HepG2 (cell line): ENCODE results near the gene FBXW12. TPM values are rescaled to one million over a fixed set of nuclear protein-coding genes. Genes with fewer than 3 reads are reported as not detected.

Source experiments
- AKAP8 ChIP-seq: sonication (generic); formaldehyde crosslinking; IDR thresholded peaks from 2 replicates; pipeline ENCODE4 v1.5.1; 2020; ENCODE audit warnings: mild to moderate bottlenecking, missing genetic modification reagents
- DR1 ChIP-seq: sonication (generic); formaldehyde crosslinking; IDR thresholded peaks from 2 replicates; pipeline ENCODE4 v1.8.0; 2021; ENCODE audit warnings: mild to moderate bottlenecking, missing genetic modification reagents, inconsistent platforms
- EZH2 ChIP-seq: conservative IDR thresholded peaks from 2 replicates; pipeline ENCODE4 v1.6.1; 2012; ENCODE audit warnings: mild to moderate bottlenecking, low read depth, low read length, moderate library complexity
- MAFK ChIP-seq, 2 experiments: IDR thresholded peaks in 1 of 2; conservative IDR thresholded peaks in 1 of 2; 2 replicates each; pipeline ENCODE4 v1.6.1; 2011; ENCODE audit warnings: improper control_type of control experiment in 2 of 2, low read length in 2 of 2
- PITX1 ChIP-seq: sonication (generic); formaldehyde crosslinking; IDR thresholded peaks from 2 replicates; pipeline ENCODE4 v1.5.1; 2020; ENCODE audit warnings: mild to moderate bottlenecking, missing genetic modification reagents
- PLRG1 ChIP-seq: fragments of 450-650 bp; conservative IDR thresholded peaks from 2 replicates; pipeline ENCODE4 v1.6.1; 2016
- POGZ ChIP-seq: sonication (generic); formaldehyde crosslinking; IDR thresholded peaks from 2 replicates; pipeline ENCODE4 v1.4.0; 2020; ENCODE audit warnings: mild to moderate bottlenecking, missing genetic modification reagents
- TARDBP ChIP-seq: sonication (generic); formaldehyde crosslinking; IDR thresholded peaks from 2 replicates; pipeline ENCODE4 v1.8.0; 2022; ENCODE audit warnings: mild to moderate bottlenecking, missing genetic modification reagents
- ZBTB39 ChIP-seq: sonication (generic); formaldehyde crosslinking; IDR thresholded peaks from 2 replicates; pipeline ENCODE4 v1.5.0; 2020; ENCODE audit warnings: missing genetic modification reagents
- ZBTB40 ChIP-seq, 2 experiments: fragments of 450-650 bp in 1 of 2; sonication (generic) in 1 of 2; formaldehyde crosslinking in 1 of 2; IDR thresholded peaks; 2 replicates each; pipeline versions ENCODE4 v1.6.1 to v1.8.0; 2016 to 2022; ENCODE audit warnings: antibody characterized with exemption in 1 of 2, mild to moderate bottlenecking in 1 of 2, missing genetic modification reagents in 1 of 2
- ZNF501 ChIP-seq: sonication (generic); formaldehyde crosslinking; IDR thresholded peaks from 2 replicates; pipeline ENCODE4 v1.5.1; 2020; ENCODE audit warnings: mild to moderate bottlenecking, moderate library complexity, missing genetic modification reagents
- ZNF570 ChIP-seq: sonication (generic); formaldehyde crosslinking; IDR thresholded peaks from 2 replicates; pipeline ENCODE4 v1.4.0; 2020; ENCODE audit warnings: mild to moderate bottlenecking, missing genetic modification reagents, borderline replicate concordance
- ZNF614 ChIP-seq: IDR thresholded peaks from 2 replicates; pipeline ENCODE4 v1.6.1; 2018; ENCODE audit warnings: missing biosample characterization, missing genetic modification reagents, inconsistent platforms, borderline replicate concordance
- ZNF75D ChIP-seq: sonication (generic); formaldehyde crosslinking; IDR thresholded peaks from 2 replicates; pipeline ENCODE4 v1.8.1; 2023; ENCODE audit warnings: missing genetic modification reagents, mild to moderate bottlenecking, borderline replicate concordance
- polyA plus RNA-seq, 8 experiments: library from polyadenylated mRNA; depleted of rRNA in 3 of 8; stranded (reverse) in 7 of 8; unstranded in 1 of 8; fragments of >200 nt; fragmentation: Illumina TruSeq in 4 of 8; extraction: Trizol in 4 of 8; gene quantifications; 2 replicates each; pipeline versions ENCODE4 v1.2.1 to v1.2.3, GENCODE V29; 2011 to 2016; ENCODE audit warnings: low read depth in 4 of 8, missing spikeins in 1 of 8, mixed read lengths in 1 of 8; ENCODE audit not compliant: insufficient read depth in 1 of 8
- total RNA-seq, 5 experiments: library from RNA; depleted of rRNA; stranded (reverse); fragments of >200 nt; fragmentation: Illumina TruSeq; extraction: Trizol; gene quantifications; 2 replicates each; pipeline ENCODE4 v1.2.3, GENCODE V29; 2016; ENCODE audit warnings: low read depth in 1 of 5
- TF ChIP-seq, protein P1 (sequence below): sonication (generic); formaldehyde crosslinking; IDR thresholded peaks from 2 replicates; pipeline ENCODE4 v1.4.0; 2020; ENCODE audit warnings: missing genetic modification reagents

Gene FBXW12
- total and polyA plus RNA-seq, 2 of the 13 experiments (the other 11 are each of a cell fraction or from before 2014, with no cell fraction given), result not detected

- no peak for TF ChIP-seq AKAP8
- TF ChIP-seq ZBTB39 (CRISPR knock-in tag), result no peak
- no peak for TF ChIP-seq TARDBP (CRISPR knock-in tag)
- no peak for TF ChIP-seq MAFK (conservative IDR thresholded peaks at IDR 0.05 in 1 of 2, IDR thresholded peaks at IDR 0.05 in 1 of 2; ENCODE audit: low read length in 2 of 2)
- peak; percentile 89 for TF ChIP-seq ZNF501 (CRISPR knock-in tag)
- TF ChIP-seq PLRG1, result no peak
- no peak for TF ChIP-seq DR1 (CRISPR knock-in tag)
- TF ChIP-seq PITX1 (CRISPR knock-in tag), result peak; percentile 75; the same call in 1 of the 2 replicates
- TF ChIP-seq POGZ (CRISPR knock-in tag), result 0 out of 2 replicates have a peak, but pooled peaks have one; percentile 51
- TF ChIP-seq ZNF75D, result no peak
- TF ChIP-seq ZBTB40 (IDR thresholded peaks at IDR 0.05), result no peak
- TF ChIP-seq ZBTB40 (CRISPR knock-in tag; IDR thresholded peaks at IDR 0.05), result no peak
- TF ChIP-seq EZH2, result no peak
- no peak for TF ChIP-seq ZNF570 (CRISPR knock-in tag)
- TF ChIP-seq, protein P1, sequence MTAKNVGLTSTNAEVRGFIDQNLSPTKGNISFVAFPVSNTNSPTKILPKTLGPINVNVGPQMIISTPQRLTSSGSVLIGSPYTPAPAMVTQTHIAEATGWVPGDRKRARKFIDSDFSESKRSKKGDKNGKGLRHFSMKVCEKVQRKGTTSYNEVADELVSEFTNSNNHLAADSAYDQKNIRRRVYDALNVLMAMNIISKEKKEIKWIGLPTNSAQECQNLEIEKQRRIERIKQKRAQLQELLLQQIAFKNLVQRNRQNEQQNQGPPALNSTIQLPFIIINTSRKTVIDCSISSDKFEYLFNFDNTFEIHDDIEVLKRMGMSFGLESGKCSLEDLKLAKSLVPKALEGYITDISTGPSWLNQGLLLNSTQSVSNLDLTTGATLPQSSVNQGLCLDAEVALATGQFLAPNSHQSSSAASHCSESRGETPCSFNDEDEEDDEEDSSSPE (CRISPR knock-in tag), result no peak
- TF ChIP-seq ZNF614, result no peak; the same call in 1 of the 2 replicates
Observed at GRCh38 chr3:48435774-48436476, 63.9 kb downstream of the FBXW12 start (continued).
